Osteocyte (in vitro differentiated cells): ENCODE measurements around the gene SART1. TPM values are rescaled to one million over a fixed set of nuclear protein-coding genes. Genes with fewer than 3 reads are reported as not detected.

ENCODE experiments used
- DNase-seq: peaks from one replicate; pipeline ENCODE4 v3.0.0; 2021; ENCODE audit warnings: mixed read lengths; ENCODE audit not compliant: unreplicated experiment; ENCODE audit errors: extremely low spot score
- H3K27ac Mint-ChIP-seq: one replicate; pipeline ENCODE4 v1.8.0; 2021; ENCODE audit warnings: mild to moderate bottlenecking, mixed read lengths; ENCODE audit not compliant: unreplicated experiment
- H3K27me3 Mint-ChIP-seq: one replicate; pipeline ENCODE4 v1.8.0; 2021; ENCODE audit warnings: mixed read lengths; ENCODE audit not compliant: unreplicated experiment
- H3K36me3 Mint-ChIP-seq: one replicate; pipeline ENCODE4 v1.8.0; 2021; ENCODE audit warnings: mixed read lengths; ENCODE audit not compliant: unreplicated experiment
- H3K4me1 Mint-ChIP-seq: one replicate; pipeline ENCODE4 v1.8.0; 2021; ENCODE audit warnings: mixed read lengths; ENCODE audit not compliant: unreplicated experiment
- H3K4me3 Mint-ChIP-seq: one replicate; pipeline ENCODE4 v1.8.0; 2021; ENCODE audit warnings: mild to moderate bottlenecking, moderate library complexity, mixed read lengths; ENCODE audit not compliant: unreplicated experiment
- H3K9me3 Mint-ChIP-seq: one replicate; pipeline ENCODE4 v1.8.0; 2021; ENCODE audit warnings: mixed read lengths; ENCODE audit not compliant: unreplicated experiment
- total RNA-seq: library from RNA; stranded (reverse); gene quantifications from 2 replicates; pipeline ENCODE4 v1.2.1, GENCODE V29; 2021
- TF ChIP-seq, protein P1 (sequence below): fragments of 200-600 bp; sonication (generic); IDR thresholded peaks from 2 replicates; pipeline ENCODE4 v1.5.0; 2021; ENCODE audit warnings: antibody characterized with exemption, mild to moderate bottlenecking, moderate library complexity

Gene SART1
- total RNA-seq, 1 donor from 2014 or later: 55.9 TPM

DNA sequence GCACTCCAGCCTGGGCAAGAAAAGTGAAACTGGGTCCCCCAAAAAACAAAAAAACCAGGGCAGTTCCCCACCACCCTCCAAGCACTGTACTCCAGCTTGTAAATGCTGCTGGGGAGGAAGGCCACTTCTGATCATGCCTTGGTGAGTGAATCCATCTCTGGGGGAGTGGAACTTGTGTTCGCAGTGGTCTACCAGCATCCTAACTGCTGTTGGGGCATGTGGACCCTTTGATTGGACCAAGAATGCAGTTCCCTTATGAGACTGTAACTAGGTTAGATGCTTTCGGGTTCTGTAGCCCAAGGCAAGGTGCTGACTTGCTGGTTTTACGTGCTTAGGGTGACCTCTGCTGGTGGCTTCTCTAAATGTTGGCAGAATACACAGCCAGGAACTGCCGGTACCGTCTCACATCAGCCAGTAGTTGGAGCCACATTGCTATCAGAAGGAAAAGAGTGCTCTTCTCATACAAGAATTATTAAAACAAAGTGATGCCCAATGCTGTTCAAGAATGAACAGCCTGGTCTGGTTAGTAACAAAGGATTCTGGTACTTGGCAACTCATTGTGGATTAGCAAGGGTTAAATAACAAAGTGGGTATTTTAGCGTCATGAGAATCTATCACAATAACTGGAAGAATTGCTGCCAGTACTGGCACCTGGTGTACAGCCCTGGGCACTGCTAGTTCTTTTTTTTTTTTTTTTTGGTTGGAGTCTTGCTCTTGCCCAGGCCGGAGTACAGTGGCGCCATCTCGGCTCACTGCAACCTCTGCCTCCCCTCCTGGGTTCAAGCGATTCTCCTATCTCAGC, 27.5 kb downstream of the SART1 start:
- TF ChIP-seq, protein P1, sequence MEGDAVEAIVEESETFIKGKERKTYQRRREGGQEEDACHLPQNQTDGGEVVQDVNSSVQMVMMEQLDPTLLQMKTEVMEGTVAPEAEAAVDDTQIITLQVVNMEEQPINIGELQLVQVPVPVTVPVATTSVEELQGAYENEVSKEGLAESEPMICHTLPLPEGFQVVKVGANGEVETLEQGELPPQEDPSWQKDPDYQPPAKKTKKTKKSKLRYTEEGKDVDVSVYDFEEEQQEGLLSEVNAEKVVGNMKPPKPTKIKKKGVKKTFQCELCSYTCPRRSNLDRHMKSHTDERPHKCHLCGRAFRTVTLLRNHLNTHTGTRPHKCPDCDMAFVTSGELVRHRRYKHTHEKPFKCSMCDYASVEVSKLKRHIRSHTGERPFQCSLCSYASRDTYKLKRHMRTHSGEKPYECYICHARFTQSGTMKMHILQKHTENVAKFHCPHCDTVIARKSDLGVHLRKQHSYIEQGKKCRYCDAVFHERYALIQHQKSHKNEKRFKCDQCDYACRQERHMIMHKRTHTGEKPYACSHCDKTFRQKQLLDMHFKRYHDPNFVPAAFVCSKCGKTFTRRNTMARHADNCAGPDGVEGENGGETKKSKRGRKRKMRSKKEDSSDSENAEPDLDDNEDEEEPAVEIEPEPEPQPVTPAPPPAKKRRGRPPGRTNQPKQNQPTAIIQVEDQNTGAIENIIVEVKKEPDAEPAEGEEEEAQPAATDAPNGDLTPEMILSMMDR: peak; percentile 98
- Mint-ChIP-seq H3K27ac (peak overlapping the region; percentile 73), H3K9me3 (no peaks in the 10 kb centered on the region), H3K4me1 (peaks cover 5% of the 10 kb centered on the region), H3K4me3 (no peak overlapping the region), H3K27me3 (no peaks in the 10 kb centered on the region), H3K36me3 (peaks cover 5% of the 10 kb centered on the region)
- DNase-seq: peak; percentile 95

DNA sequence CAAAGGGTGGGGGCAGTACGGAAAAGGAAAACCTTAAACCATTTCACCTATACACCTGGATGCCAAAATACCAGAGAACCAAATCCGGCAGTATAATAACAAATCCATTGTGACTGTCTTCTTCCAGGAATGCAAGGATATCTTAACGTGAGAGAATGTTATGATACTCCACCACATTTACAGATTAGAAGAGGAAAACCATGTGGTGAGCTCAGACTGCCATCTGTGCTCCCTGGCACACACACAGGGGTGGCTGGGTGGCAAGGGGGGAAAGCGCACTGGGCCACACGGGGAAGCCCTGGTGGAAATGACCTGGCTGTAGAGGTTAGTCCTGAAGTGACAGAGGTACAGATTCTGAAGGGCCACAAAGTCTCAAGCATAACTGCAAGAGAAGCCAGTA, 30.5 kb downstream of the SART1 start:
- Mint-ChIP-seq H3K27me3 (no peaks in the 10 kb centered on the region), H3K36me3 (peaks cover 14% of the 10 kb centered on the region), H3K9me3 (no peaks in the 10 kb centered on the region), H3K4me3 (no peak overlapping the region), H3K4me1 (peaks cover 5% of the 10 kb centered on the region), H3K27ac (no peak overlapping the region)
- TF ChIP-seq, protein P1: no peak
- no peak for DNase-seq

DNA sequence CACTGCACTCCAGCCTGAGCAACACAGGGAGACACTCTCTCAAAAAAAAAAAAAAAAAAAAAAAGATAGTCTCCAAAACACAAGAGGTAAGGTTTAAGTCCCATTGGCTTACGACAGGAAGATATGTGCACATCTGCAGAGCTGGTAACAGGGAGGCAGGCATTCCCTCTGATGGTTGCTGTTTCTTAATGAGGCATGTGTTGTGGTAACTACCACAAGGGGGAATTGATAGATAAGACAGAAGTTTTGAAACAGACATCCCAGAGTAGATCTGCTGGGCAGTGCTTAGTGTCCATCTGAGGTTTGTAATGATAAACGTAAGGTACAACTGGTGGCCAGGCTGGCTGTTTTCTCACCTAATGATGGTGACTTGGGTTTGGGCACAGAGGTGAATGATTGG, 35.8 kb downstream of the SART1 start:
- Mint-ChIP-seq H3K4me3 (no peak overlapping the region), H3K4me1 (peaks cover 18% of the 10 kb centered on the region), H3K9me3 (no peaks in the 10 kb centered on the region), H3K36me3 (peaks cover 31% of the 10 kb centered on the region), H3K27me3 (no peaks in the 10 kb centered on the region), H3K27ac (no peak overlapping the region)
- TF ChIP-seq, protein P1: no peak
- DNase-seq: no peak

GRCh38 chr11:66001942-66002647, 40.6 kb downstream of the SART1 start, which contains the start of the genes BANF1 and EIF1AD:
BANF1 (plus strand) TSS chr11:66002503; CDS start chr11:66003251, 748 bp downstream.
EIF1AD (minus strand) TSS chr11:66002157; CDS start chr11:66000389, 1,768 bp downstream.
- TF ChIP-seq, protein P1: no peak
- H3K27me3 Mint-ChIP-seq: no peaks in the 10 kb centered on the region
- peaks cover 29% of the 10 kb centered on the region for H3K4me1 Mint-ChIP-seq
- peak; percentile 97 for DNase-seq
- H3K27ac Mint-ChIP-seq: peak within 1 kb of the TSS; percentile 100
- peak within 1 kb of the TSS; percentile 96 for H3K4me3 Mint-ChIP-seq
- no peaks in the 10 kb centered on the region for H3K9me3 Mint-ChIP-seq
- peaks cover 24% of the 10 kb centered on the region for H3K36me3 Mint-ChIP-seq
